CD4-positive, alpha-beta T cell (primary cell): ENCODE results near the gene IQSEC3. TPM values are rescaled to one million over a fixed set of nuclear protein-coding genes. Genes with fewer than 3 reads are reported as not detected.
"Not testable (repeated sequence)": the region's sequence is repeated elsewhere in the genome, so short reads cannot be mapped to it uniquely, and the experiment has no call there.

Experiments
- ATAC-seq: fragments of 200-7000 bp; cut with Tn5 transposase; one replicate; pipeline ENCODE4 v1.10.0; 2022; ENCODE audit warnings: mild to moderate bottlenecking; ENCODE audit not compliant: poor library complexity
- CTCF ChIA-PET: fragments of 350-600 bp; sonication (Branson Sonifier 250); formaldehyde crosslinking; loops from one replicate; lab custom pipeline; 2021; ENCODE audit warnings: antibody characterized with exemption, inconsistent platforms; lab: Charles Lee
- POLR2A ChIA-PET: fragments of 350-600 bp; sonication (Branson Sonifier 250); formaldehyde crosslinking; loops from one replicate; lab custom pipeline; 2021; ENCODE audit warnings: antibody characterized with exemption, inconsistent platforms; lab: Charles Lee
- DNase-seq, 14 experiments: peaks; one replicate each; pipeline ENCODE4 v3.0.0-alpha.2; 2013 to 2020; ENCODE audit warnings: mixed read lengths in 2 of 14
- H3K27ac ChIP-seq, 2 donors: one replicate each; pipeline versions ENCODE4 v1.5.1 to v1.7.0; 2013; ENCODE audit warnings: low read length in 2 of 2, low read depth in 1 of 2, mild to moderate bottlenecking in 1 of 2
- H3K27me3 ChIP-seq, 2 experiments: 1 replicate in 1 of 2; 2 replicates in 1 of 2; pipeline versions ENCODE4 v1.6.1 to v1.7.0; 2013; ENCODE audit warnings: low read length in 2 of 2, control low read depth in 1 of 2, mild to moderate bottlenecking in 1 of 2, moderate library complexity in 1 of 2; ENCODE audit not compliant: insufficient read depth in 2 of 2, control insufficient read depth in 1 of 2
- H3K36me3 ChIP-seq: one replicate; pipeline ENCODE4 v1.6.1; 2013; ENCODE audit warnings: low read length, control low read depth; ENCODE audit not compliant: insufficient read depth
- H3K4me1 ChIP-seq: one replicate; pipeline ENCODE4 v1.6.1; 2013; ENCODE audit warnings: low read length, control low read depth; ENCODE audit not compliant: insufficient read depth
- H3K4me3 ChIP-seq: one replicate; pipeline ENCODE4 v1.5.1; 2013; ENCODE audit warnings: mild to moderate bottlenecking, low read length, moderate library complexity
- H3K9me3 ChIP-seq, 2 experiments: 1 replicate in 1 of 2; 2 replicates in 1 of 2; pipeline versions ENCODE4 v1.6.1 to v1.7.0; 2013; ENCODE audit warnings: low read length in 2 of 2, mild to moderate bottlenecking in 2 of 2, control low read depth in 1 of 2, moderate library complexity in 1 of 2; ENCODE audit not compliant: control insufficient read depth in 1 of 2, insufficient read depth in 1 of 2
- H3K27ac Mint-ChIP-seq: one replicate; pipeline ENCODE4 v1.8.0; 2020; ENCODE audit warnings: mixed read lengths
- H3K27me3 Mint-ChIP-seq: one replicate; pipeline ENCODE4 v1.8.0; 2021; ENCODE audit warnings: mixed read lengths
- H3K36me3 Mint-ChIP-seq: one replicate; pipeline ENCODE4 v1.8.0; 2021; ENCODE audit warnings: low read depth, mixed read lengths
- H3K4me1 Mint-ChIP-seq: one replicate; pipeline ENCODE4 v1.8.0; 2021; ENCODE audit warnings: low read depth, mixed read lengths
- H3K4me3 Mint-ChIP-seq: one replicate; pipeline ENCODE4 v1.8.0; 2020; ENCODE audit warnings: mild to moderate bottlenecking, mixed read lengths
- H3K9me3 Mint-ChIP-seq: one replicate; pipeline ENCODE4 v1.8.0; 2020; ENCODE audit warnings: mixed read lengths
- intact Hi-C, 2 experiments: fragments of 100-400 bp; cut with DNase I in 1 of 2; cut with micrococcal nuclease in 1 of 2; formaldehyde crosslinking; loops; one replicate each; pipeline versions ENCODE4 v1.15.1 to v1.9.0; 2023 to 2025; cut with DNase I, micrococcal nuclease
- total RNA-seq, 174 experiments: library from RNA in 2 of 174; stranded (reverse) in 2 of 174; gene quantifications; one replicate each; pipeline ENCODE4 v1.2.3 and lab custom pipeline; 2021 to 2026
- TF ChIP-seq, protein P1 (sequence below): fragments of 200-600 bp; IDR thresholded peaks from one replicate; pipeline ENCODE4 v1.8.0; 2022; ENCODE audit warnings: antibody characterized with exemption, mild to moderate bottlenecking

The IQSEC3 gene
- total RNA-seq, 2 experiments from 2014 or later: 0.19 TPM; not detected in 1

DNA sequence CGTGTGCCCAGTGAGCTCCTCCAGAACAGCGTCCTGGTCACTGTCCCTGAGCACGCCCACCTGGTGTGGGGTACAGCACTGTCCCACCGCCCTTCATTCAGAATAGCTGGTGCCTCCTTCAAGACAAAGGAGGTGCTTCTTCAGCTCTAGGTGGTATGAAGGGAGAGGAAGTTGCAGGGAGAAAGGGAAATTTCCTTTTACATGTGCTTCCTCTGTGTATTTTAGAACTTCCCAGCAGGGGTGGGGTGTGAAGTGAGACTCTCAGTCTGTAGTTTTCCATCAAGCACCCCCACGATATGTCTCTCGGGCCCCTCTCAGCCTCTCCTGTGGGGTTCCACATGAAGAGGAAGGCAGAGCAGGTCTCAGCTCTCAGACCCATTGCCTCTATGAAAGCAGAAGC, 148.5 kb downstream of the IQSEC3 start:
- Histone ChIP-seq H3K27ac (no peak overlapping the region), H3K36me3 (no peaks in the 10 kb centered on the region), H3K4me1 (no peaks in the 10 kb centered on the region), H3K4me3 (no peak overlapping the region), H3K27me3 (peaks cover 14 to 31% of the 10 kb centered on the region in 2 experiments), H3K9me3 (peaks cover 0 to 5% of the 10 kb centered on the region in 2 experiments)
- CTCF ChIA-PET: no interaction called here
- Mint-ChIP-seq H3K27me3 (peaks cover 35% of the 10 kb centered on the region), H3K27ac (no peak overlapping the region), H3K4me1 (no peaks in the 10 kb centered on the region), H3K9me3 (no peaks in the 10 kb centered on the region), H3K36me3 (no peaks in the 10 kb centered on the region), H3K4me3 (no peak overlapping the region)
- no peak for DNase-seq
- ATAC-seq: no peak
- intact Hi-C loops: no loop called here
- TF ChIP-seq, protein P1, sequence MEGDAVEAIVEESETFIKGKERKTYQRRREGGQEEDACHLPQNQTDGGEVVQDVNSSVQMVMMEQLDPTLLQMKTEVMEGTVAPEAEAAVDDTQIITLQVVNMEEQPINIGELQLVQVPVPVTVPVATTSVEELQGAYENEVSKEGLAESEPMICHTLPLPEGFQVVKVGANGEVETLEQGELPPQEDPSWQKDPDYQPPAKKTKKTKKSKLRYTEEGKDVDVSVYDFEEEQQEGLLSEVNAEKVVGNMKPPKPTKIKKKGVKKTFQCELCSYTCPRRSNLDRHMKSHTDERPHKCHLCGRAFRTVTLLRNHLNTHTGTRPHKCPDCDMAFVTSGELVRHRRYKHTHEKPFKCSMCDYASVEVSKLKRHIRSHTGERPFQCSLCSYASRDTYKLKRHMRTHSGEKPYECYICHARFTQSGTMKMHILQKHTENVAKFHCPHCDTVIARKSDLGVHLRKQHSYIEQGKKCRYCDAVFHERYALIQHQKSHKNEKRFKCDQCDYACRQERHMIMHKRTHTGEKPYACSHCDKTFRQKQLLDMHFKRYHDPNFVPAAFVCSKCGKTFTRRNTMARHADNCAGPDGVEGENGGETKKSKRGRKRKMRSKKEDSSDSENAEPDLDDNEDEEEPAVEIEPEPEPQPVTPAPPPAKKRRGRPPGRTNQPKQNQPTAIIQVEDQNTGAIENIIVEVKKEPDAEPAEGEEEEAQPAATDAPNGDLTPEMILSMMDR: no peak
- POLR2A ChIA-PET: no interaction called here

DNA sequence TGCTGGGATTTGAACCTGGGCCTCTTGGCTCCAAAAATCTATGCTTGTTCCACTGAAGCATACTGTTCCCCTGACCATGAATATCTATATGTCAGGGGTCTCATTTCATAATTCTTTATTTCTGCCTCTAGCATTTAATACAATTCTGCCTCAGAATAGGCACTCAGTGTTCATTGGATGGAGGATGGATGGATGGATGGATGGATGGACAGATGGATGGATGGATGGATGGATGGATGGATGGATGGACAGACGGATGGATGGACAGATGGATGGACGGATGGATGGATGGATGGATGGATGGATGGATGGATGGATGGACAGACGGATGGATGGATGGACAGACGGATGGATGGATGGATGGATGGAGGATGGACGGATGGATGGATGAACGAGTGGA, 150.5 kb downstream of the IQSEC3 start:
- H3K36me3 ChIP-seq, H3K4me3 ChIP-seq, CTCF ChIA-PET, H3K4me1 ChIP-seq, POLR2A ChIA-PET, H3K27ac Mint-ChIP-seq, ATAC-seq, H3K36me3 Mint-ChIP-seq, H3K9me3 Mint-ChIP-seq, H3K27ac ChIP-seq, H3K9me3 ChIP-seq, H3K4me1 Mint-ChIP-seq, intact Hi-C loops, DNase-seq, H3K4me3 Mint-ChIP-seq: not testable (repeated sequence)
- peaks cover 19% of the 10 kb centered on the region for H3K27me3 Mint-ChIP-seq
- peaks cover 12 to 20% of the 10 kb centered on the region in 2 experiments for H3K27me3 ChIP-seq

DNA sequence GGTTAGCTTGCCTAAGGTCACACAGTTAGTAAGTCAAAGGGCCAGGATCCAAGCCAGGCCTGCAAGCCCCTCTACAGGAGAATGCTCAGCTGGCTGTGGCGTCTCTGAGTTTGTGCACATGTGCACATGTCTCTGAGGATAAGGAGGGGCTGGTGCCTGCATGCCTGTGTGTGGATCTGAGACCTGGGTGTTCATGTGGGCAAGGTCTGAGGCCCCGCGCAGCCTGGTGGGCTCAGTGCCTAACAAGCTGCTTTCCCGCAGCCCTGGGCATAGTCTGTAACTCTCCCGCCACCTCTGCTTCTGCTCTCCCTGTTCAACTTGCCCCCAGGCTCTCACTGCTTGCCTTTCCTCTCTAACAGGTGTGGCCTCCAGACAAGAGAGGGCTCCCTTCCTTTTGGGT, 151.7 kb downstream of the IQSEC3 start:
- Histone ChIP-seq H3K4me1 (no peaks in the 10 kb centered on the region), H3K27me3 (peaks cover 9 to 14% of the 10 kb centered on the region in 2 experiments), H3K9me3 (peaks cover 0 to 3% of the 10 kb centered on the region in 2 experiments), H3K36me3 (no peaks in the 10 kb centered on the region), H3K27ac (no peak overlapping the region), H3K4me3 (no peak overlapping the region)
- no peak overlapping the region for H3K27ac Mint-ChIP-seq
- POLR2A ChIA-PET: no interaction called here
- DNase-seq: no peak
- H3K9me3 Mint-ChIP-seq: no peaks in the 10 kb centered on the region
- TF ChIP-seq, protein P1: no peak
- no peak overlapping the region for H3K4me3 Mint-ChIP-seq
- CTCF ChIA-PET: no interaction called here
- no peak for ATAC-seq
- intact Hi-C loops: no loop called here
- peaks cover 11% of the 10 kb centered on the region for H3K27me3 Mint-ChIP-seq
- no peaks in the 10 kb centered on the region for H3K36me3 Mint-ChIP-seq
- no peaks in the 10 kb centered on the region for H3K4me1 Mint-ChIP-seq
